ENCODE measurements around the gene RIPK4. TPM values are rescaled to one million over a fixed set of nuclear protein-coding genes. Genes with fewer than 3 reads are reported as not detected.

The RIPK4 gene
- total and polyA plus RNA-seq, 2 experiments from 2014 or later = 0.46 to 0.54 TPM

DNA sequence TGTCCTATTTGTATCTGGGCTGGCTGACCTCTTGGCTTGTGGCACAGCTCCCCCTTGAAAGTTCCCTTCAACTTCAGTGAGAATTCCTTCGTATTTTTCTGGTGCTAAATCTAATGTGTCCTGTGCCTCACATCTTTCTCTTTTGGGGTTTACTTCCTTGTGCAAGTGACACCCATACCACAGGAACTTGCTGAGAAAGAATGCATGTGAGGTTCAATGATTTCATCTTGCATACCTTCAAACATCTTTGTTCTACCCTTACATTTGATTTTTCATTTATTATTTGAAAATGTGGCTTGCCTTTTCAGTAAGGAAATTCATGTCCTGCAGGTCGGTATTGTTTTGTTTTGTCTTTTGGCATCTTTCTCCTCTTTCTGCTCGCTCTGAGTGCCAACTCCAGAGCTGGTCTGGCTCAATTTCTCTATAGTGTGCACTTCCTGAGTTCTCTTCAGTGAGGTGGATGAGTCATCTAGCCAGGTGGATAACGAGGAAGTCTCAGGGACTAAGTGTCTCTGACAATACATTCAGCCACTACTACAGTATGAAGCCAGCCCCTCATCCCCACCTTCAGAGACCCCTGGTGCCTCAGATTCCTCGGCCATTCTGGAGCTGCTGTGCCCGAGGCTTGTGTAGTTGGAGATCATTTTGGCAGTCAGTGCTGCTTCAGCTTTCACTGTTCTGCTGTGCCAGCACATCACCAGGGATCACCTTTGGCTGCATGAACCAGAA is 59.5 kb downstream of the RIPK4 start:
- in situ Hi-C loops (cut with MboI) = no loop called here
- no peaks in the 10 kb centered on the region for H3K79me2 ChIP-seq (ENCODE audit: insufficient read depth)

DNA sequence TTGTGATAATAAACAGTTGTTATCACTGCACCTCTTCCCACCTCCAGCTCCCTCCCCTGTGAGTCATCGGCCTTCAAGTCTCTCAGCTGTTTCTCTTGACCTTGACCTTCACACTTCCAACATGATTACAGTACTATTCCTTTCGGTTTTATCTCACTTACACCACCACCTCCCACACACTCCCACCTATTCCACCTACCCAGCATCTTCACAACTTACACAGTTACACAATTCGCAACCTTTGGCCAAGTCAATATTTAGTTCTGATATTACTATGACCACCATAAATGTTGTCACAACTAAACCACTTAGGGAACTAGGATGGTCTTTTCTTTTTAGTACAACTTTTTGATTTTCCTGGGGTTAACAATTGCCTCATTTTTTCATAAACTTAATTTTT is 60.2 kb downstream of the RIPK4 start:
- no peak overlapping the region for H3K9ac ChIP-seq
- no peak overlapping the region for H3K27ac ChIP-seq
- H3K79me2 ChIP-seq (ENCODE audit: insufficient read depth) = no peaks in the 10 kb centered on the region
- H3K4me2 ChIP-seq (ENCODE audit: unreplicated experiment) = no peak overlapping the region
- H3K27me3 ChIP-seq (replicated peaks; ENCODE audit: insufficient read depth) = peaks cover 4% of the 10 kb centered on the region; the same call in 1 of the 2 replicates
- no peaks in the 10 kb centered on the region for H4K20me1 ChIP-seq (ENCODE audit: insufficient read depth)
- H3K9me3 ChIP-seq (ENCODE audit: low read depth) = no peaks in the 10 kb centered on the region
- H3K4me3 ChIP-seq = no peak overlapping the region
- in situ Hi-C loops (cut with MboI) = no loop called here
- TF ChIP-seq EZH2 (IDR thresholded peaks at IDR 0.05; ENCODE audit: insufficient read depth, poor library complexity, severe bottlenecking) (no peak), EZH2phosphoT487 (IDR thresholded peaks at IDR 0.05; ENCODE audit: insufficient read depth, low read depth) (no peak)
- H3K4me1 ChIP-seq (ENCODE audit: insufficient read depth) = no peaks in the 10 kb centered on the region
- WGBS, 2 experiments (ENCODE audit: low coverage in 1 of 2, low lambda C conversion rate in 2 of 2, missing lambda C conversion rate in 2 of 2) = 45 to 54% methylated on average over 3 of the region's 3 CpGs
- H3K36me3 ChIP-seq (ENCODE audit: low read depth) = no peaks in the 10 kb centered on the region
- no peak for DNase-seq
- no peak overlapping the region for H2AFZ ChIP-seq
- H3K9me2 ChIP-seq (ENCODE audit: insufficient read depth) = no peaks in the 10 kb centered on the region
- no peaks in the 10 kb centered on the region for H3F3A ChIP-seq (ENCODE audit: insufficient read depth)

More for the DNA sequence above, 59.5 kb downstream of the RIPK4 start:
- H4K20me1 ChIP-seq (ENCODE audit: insufficient read depth) = no peaks in the 10 kb centered on the region
- WGBS, 2 experiments (ENCODE audit: low coverage in 1 of 2, low lambda C conversion rate in 2 of 2, missing lambda C conversion rate in 2 of 2) = 54 to 55% methylated on average over 6 of the region's 6 CpGs
- H3F3A ChIP-seq (ENCODE audit: insufficient read depth) = no peaks in the 10 kb centered on the region
- DNase-seq = no peak
- peaks cover 4% of the 10 kb centered on the region; the same call in 1 of the 2 replicates for H3K27me3 ChIP-seq (replicated peaks; ENCODE audit: insufficient read depth)
- H3K4me3 ChIP-seq = no peak overlapping the region
- no peaks in the 10 kb centered on the region for H3K36me3 ChIP-seq (ENCODE audit: low read depth)
- no peaks in the 10 kb centered on the region for H3K9me2 ChIP-seq (ENCODE audit: insufficient read depth)
- no peak overlapping the region for H3K9ac ChIP-seq
- TF ChIP-seq EZH2 (IDR thresholded peaks at IDR 0.05; ENCODE audit: insufficient read depth, poor library complexity, severe bottlenecking) = no peak
- TF ChIP-seq EZH2phosphoT487 (IDR thresholded peaks at IDR 0.05; ENCODE audit: insufficient read depth, low read depth) = no peak
- H3K4me2 ChIP-seq (ENCODE audit: unreplicated experiment) = no peak overlapping the region
- no peak overlapping the region for H2AFZ ChIP-seq
- no peaks in the 10 kb centered on the region for H3K4me1 ChIP-seq (ENCODE audit: insufficient read depth)
- no peak overlapping the region for H3K27ac ChIP-seq
- no peaks in the 10 kb centered on the region for H3K9me3 ChIP-seq (ENCODE audit: low read depth)

DNA sequence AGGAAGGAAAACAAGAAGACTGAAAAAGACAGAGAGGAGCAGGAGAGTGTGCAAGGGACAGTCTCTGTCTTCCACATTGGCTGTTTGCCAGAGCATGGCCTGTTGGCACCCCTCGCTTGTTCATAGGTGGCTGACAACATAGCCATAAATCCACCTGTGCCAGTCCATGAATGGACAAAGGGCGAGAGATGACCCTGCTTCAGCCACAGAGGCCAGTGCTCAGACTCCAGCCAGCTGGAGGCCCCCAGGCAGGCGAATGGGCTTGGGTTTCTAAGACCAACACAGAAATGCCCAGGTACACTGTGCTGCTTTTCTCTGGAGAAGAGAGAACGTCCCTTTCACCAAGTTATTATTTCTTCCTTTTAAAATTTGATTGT is 60.6 kb downstream of the RIPK4 start:
- no peak for DNase-seq
- Histone ChIP-seq H3K4me2 (ENCODE audit: unreplicated experiment) (no peak overlapping the region), H3K27me3 (replicated peaks; ENCODE audit: insufficient read depth) (peaks cover 4% of the 10 kb centered on the region; the same call in 1 of the 2 replicates), H4K20me1 (ENCODE audit: insufficient read depth) (no peaks in the 10 kb centered on the region), H3K4me1 (ENCODE audit: insufficient read depth) (no peaks in the 10 kb centered on the region), H3K9ac (no peak overlapping the region), H2AFZ (no peak overlapping the region), H3F3A (ENCODE audit: insufficient read depth) (no peaks in the 10 kb centered on the region), H3K36me3 (ENCODE audit: low read depth) (no peaks in the 10 kb centered on the region), H3K79me2 (ENCODE audit: insufficient read depth) (no peaks in the 10 kb centered on the region), H3K4me3 (no peak overlapping the region), H3K9me2 (ENCODE audit: insufficient read depth) (no peaks in the 10 kb centered on the region), H3K9me3 (ENCODE audit: low read depth) (no peaks in the 10 kb centered on the region), H3K27ac (no peak overlapping the region)
- WGBS, 2 experiments (ENCODE audit: low coverage in 1 of 2, low lambda C conversion rate in 2 of 2, missing lambda C conversion rate in 2 of 2) = 48 to 55% methylated on average over 4 of the region's 4 CpGs
- no peak for TF ChIP-seq EZH2 (IDR thresholded peaks at IDR 0.05; ENCODE audit: insufficient read depth, poor library complexity, severe bottlenecking)
- TF ChIP-seq EZH2phosphoT487 (IDR thresholded peaks at IDR 0.05; ENCODE audit: insufficient read depth, low read depth) = no peak
- in situ Hi-C loops (cut with MboI) = no loop called here

DNA sequence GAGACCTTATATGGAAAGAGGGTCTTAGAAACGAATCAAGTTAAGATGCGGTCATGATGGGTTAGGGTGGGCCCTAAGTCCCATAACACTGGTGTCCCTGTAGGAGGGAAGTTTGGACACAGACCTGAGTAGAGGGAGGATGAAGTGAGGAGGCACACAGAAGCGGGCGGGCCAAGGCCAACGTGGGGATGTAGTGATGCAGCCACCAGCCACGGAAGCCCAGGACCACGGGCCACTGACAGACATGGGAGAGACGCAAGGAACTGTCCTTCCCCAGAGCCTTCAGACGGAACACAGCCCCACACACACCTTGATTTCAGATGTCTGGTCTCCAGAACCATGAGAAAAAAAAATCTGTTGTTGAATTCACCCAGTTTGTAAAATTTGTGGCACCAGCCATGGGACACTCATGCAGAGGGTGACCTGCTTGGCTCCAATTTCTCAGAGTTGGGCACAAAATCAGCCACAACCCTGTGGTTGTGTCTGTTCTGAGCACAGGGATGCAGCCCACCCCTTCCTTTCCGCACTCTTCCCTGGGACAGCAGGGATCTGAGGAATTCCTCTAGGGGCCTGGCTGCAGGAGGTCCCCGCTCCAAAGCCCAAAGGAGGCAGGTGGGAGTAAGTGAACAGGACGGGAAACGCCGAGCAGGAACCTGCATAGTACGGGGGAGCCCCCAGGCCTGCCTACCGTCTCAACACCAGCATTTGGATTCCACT is 61.1 kb downstream of the RIPK4 start:
- Histone ChIP-seq H3K9me2 (ENCODE audit: insufficient read depth) (no peaks in the 10 kb centered on the region), H3K27ac (no peak overlapping the region), H3K4me2 (ENCODE audit: unreplicated experiment) (no peak overlapping the region), H3K27me3 (replicated peaks; ENCODE audit: insufficient read depth) (peaks cover 4% of the 10 kb centered on the region; the same call in 1 of the 2 replicates), H3K9me3 (ENCODE audit: low read depth) (no peaks in the 10 kb centered on the region), H2AFZ (no peak overlapping the region), H3K9ac (no peak overlapping the region), H3K4me1 (ENCODE audit: insufficient read depth) (no peaks in the 10 kb centered on the region), H3K79me2 (ENCODE audit: insufficient read depth) (no peaks in the 10 kb centered on the region), H3F3A (ENCODE audit: insufficient read depth) (no peaks in the 10 kb centered on the region), H3K4me3 (no peak overlapping the region), H3K36me3 (ENCODE audit: low read depth) (no peaks in the 10 kb centered on the region), H4K20me1 (ENCODE audit: insufficient read depth) (no peaks in the 10 kb centered on the region)
- DNase-seq = no peak
- in situ Hi-C loops (cut with MboI) = no loop called here
- TF ChIP-seq EZH2 (IDR thresholded peaks at IDR 0.05; ENCODE audit: insufficient read depth, poor library complexity, severe bottlenecking) (no peak), EZH2phosphoT487 (IDR thresholded peaks at IDR 0.05; ENCODE audit: insufficient read depth, low read depth) (no peak)
- 77 to 79% methylated on average over 16 of the region's 16 CpGs for WGBS, 2 experiments (ENCODE audit: low coverage in 1 of 2, low lambda C conversion rate in 2 of 2, missing lambda C conversion rate in 2 of 2)
